ENCODE results near the gene SMOC2.

GRCh38 chr6:168536665-168537539, 95.9 kb downstream of the SMOC2 start:
- TF ChIP-seq, protein P1, sequence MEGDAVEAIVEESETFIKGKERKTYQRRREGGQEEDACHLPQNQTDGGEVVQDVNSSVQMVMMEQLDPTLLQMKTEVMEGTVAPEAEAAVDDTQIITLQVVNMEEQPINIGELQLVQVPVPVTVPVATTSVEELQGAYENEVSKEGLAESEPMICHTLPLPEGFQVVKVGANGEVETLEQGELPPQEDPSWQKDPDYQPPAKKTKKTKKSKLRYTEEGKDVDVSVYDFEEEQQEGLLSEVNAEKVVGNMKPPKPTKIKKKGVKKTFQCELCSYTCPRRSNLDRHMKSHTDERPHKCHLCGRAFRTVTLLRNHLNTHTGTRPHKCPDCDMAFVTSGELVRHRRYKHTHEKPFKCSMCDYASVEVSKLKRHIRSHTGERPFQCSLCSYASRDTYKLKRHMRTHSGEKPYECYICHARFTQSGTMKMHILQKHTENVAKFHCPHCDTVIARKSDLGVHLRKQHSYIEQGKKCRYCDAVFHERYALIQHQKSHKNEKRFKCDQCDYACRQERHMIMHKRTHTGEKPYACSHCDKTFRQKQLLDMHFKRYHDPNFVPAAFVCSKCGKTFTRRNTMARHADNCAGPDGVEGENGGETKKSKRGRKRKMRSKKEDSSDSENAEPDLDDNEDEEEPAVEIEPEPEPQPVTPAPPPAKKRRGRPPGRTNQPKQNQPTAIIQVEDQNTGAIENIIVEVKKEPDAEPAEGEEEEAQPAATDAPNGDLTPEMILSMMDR (IDR thresholded peaks at IDR 0.05; ENCODE audit: poor library complexity, severe bottlenecking) = no peak
- TF ChIP-seq EZH2 (IDR thresholded peaks at IDR 0.05; ENCODE audit: borderline replicate concordance, insufficient read depth, low read length, poor library complexity, severe bottlenecking) (no peak), REST (IDR thresholded peaks at IDR 0.05; ENCODE audit: borderline replicate concordance) (no peak), MXI1 (conservative IDR thresholded peaks at IDR 0.05; ENCODE audit: poor library complexity, severe bottlenecking) (no peak)
